GM21576 (cell line): ENCODE measurements around the gene TNFAIP6.
"Not testable (repeated sequence)": the region's sequence is repeated elsewhere in the genome, so short reads cannot be mapped to it uniquely, and the experiment has no call there.

ENCODE experiments used
- ATAC-seq: cut with Tn5 transposase; IDR thresholded peaks from one replicate; pipeline ENCODE4 v1.9.1; 2021; ENCODE audit warnings: mild to moderate bottlenecking, moderate library complexity; ENCODE audit not compliant: unreplicated experiment

The TNFAIP6 gene, protein sequence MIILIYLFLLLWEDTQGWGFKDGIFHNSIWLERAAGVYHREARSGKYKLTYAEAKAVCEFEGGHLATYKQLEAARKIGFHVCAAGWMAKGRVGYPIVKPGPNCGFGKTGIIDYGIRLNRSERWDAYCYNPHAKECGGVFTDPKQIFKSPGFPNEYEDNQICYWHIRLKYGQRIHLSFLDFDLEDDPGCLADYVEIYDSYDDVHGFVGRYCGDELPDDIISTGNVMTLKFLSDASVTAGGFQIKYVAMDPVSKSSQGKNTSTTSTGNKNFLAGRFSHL

DNA sequence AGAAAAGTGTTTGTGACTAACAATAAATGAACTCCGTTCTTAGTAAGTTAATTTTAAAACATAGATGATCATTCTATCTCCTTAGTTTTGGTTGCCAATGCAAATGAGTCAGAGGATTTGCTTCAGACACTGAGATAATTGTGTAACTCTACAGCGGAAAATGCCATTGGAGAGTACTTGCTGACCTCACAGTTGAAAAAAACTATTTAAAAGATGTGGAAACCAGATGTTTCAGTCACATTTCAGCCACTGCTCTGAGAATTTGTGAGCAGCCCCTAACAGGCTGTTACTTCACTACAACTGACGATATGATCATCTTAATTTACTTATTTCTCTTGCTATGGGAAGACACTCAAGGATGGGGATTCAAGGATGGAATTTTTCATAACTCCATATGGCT, at the start of gene TNFAIP6:
TNFAIP6 (plus strand) TSS at position 234 of the 400 bp plus-strand sequence; CDS start at position 309, 75 bp downstream.
- ATAC-seq = no peak

- ATAC-seq = not testable (repeated sequence)
Observed at GRCh38 chr2:151310313-151310712, 47.1 kb upstream of the TNFAIP6 start.

GRCh38 chr2:151312440-151312839, 45.0 kb upstream of the TNFAIP6 start:
- ATAC-seq = not testable (repeated sequence)

DNA sequence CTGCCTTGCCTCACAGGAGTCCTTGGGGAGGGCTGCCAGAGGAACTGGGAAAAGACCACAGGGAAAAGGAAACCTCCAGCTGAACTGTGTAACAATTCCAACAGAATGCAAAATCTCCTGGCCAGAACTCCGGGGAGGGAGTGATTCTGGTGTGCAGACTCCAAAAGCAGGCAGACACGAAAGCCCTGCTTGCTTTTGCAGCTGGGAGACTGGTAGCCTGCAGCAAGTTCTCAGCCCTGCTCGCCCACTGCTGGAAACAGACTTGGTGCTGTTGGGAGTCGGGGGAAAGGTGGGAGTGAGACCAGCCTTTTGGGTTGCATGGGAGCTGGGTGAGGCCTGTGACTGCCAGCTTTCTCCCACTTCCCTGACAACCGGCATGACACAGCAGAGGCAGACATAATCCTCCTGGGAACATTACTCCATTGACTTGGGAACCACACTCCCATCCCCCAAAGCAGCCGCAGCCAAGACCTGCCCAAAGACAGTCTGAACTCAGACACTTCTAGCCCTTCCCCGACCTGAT, 42.0 kb upstream of the TNFAIP6 start:
- no peak for ATAC-seq

DNA sequence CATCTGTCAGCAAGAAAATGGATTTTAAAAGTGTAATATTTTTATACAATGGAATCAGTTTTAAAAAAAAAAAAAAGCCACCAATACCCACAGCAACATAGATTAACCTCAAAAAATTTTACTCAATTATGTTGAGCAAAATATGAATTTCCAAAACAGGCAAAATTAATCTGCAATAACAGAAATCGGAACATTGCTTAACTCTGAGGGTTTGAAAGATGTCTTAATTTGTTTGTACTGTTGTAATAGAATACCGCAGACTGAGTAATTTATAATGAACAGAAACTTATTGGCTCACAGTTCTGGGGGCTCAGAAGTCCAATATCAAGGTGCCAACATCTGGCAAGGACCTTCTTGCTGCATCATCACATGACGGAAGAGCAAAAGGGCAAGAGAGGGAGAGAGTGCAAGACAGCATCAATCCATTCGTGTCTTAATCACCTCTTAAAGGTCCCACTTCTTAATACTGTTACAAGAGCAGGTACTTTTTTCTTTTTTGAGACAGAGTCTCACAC, 31.8 kb upstream of the TNFAIP6 start:
- no peak for ATAC-seq

- ATAC-seq = no peak
Observed at GRCh38 chr2:151326554-151326953, 30.8 kb upstream of the TNFAIP6 start.

- ATAC-seq = no peak
Observed at GRCh38 chr2:151329998-151330397, 27.4 kb upstream of the TNFAIP6 start.

GRCh38 chr2:151333083-151333482, 24.3 kb upstream of the TNFAIP6 start:
- ATAC-seq = no peak

GRCh38 chr2:151334082-151334815, 23.1 kb upstream of the TNFAIP6 start:
- no peak for ATAC-seq

DNA sequence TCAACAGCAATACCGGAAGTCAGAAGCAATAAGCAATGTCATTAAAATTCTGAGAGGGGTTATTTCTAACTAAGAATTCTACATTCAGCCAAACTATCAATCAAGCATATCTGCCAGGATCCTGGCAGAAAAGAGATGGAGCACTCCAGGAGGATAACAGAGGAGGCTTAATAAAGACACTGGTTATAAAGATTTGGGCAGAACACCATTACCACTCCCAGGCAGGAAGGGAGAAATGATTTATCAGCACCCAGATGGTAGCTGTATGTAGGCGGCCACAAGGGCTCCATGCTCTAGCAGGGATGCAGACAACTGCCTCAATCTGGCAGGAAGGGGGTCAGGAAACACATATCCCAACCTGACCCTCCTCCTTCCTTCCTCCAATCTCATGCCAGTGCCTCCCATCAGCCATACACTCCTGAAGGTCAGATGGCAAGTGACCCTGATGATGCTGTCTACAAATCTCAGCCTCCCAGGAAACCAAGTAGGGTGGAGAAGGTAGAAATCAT, 20.5 kb upstream of the TNFAIP6 start:
- no peak for ATAC-seq

DNA sequence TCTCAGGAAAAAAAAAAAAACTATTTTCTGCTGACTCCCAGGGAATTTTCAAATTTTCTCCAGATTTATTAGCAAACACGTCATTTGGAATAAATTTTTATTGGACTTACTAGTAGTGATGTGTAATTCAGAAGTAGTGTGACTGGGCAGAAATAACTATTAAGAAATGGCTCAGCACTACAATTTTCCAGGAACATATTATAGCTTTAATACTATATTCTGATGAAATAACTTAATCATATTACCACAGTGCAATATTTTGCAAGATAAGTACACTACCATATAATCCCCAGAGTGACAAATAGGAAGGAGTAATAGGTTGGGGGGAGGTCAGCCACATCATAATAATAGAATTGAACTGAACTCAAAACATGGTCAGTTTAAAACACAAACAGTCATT, 19.7 kb upstream of the TNFAIP6 start:
- no peak for ATAC-seq

DNA sequence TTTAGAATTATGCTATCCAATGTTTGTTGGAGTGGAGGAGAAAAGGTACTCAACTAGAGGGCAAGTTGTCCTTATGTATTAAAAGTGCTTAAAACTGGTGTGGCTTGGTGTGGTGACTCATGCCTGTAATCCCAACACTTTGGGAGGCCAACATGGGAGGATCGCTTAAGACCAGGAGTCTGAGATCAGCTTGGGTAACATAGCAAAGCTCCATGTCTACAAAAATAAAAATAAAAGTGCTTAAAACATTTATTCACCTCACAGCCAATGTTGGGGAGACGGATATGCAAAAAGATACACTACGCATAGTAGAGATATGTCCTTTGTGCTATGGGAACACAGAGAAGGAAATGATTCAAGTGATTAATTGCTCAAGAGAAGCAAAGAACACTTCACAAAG, 19.3 kb upstream of the TNFAIP6 start:
- ATAC-seq = no peak

DNA sequence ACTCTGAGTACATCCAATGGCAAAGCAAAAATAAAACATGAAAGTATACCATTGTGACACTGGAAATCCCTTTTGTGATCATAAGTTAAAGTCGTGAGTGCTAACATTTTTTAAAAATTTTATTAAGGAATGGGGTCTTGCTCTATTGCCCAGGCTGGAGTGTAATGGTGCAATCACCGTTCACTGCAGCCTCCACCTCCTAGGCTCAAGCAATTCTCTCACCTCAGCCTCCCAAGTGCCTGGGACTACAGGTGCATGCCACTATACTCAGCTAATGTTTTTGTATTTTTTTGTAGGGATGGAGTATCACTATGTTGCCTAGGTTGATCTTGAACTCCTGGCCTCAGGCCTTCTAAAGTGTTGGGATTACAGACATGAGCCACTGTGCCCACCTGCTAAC, 14.3 kb upstream of the TNFAIP6 start:
- ATAC-seq = no peak

- ATAC-seq = not testable (repeated sequence)
Observed at GRCh38 chr2:151344191-151344590, 13.2 kb upstream of the TNFAIP6 start.

GRCh38 chr2:151344906-151345305, 12.5 kb upstream of the TNFAIP6 start:
- ATAC-seq = no peak

DNA sequence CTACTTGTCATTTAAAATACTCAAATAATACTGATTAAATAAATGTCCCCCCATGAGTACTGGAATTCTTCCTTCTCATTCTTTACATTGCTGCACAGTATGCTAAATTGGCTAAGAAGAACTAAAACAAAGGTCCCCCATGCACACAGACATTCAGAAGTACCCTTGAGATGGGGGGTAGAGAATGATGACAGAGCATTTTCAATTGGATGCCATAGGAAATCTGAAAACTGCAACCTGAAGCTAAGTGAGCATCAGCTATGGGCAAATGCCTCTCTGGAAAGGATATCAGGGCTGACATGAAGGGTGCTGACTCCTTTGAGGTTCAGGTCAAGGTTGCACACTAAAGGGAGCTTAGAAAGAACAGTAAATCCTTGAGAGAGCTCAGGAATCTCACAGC, 10.1 kb upstream of the TNFAIP6 start:
- no peak for ATAC-seq

- no peak for ATAC-seq
Observed at GRCh38 chr2:151347906-151348305, 9.5 kb upstream of the TNFAIP6 start.

DNA sequence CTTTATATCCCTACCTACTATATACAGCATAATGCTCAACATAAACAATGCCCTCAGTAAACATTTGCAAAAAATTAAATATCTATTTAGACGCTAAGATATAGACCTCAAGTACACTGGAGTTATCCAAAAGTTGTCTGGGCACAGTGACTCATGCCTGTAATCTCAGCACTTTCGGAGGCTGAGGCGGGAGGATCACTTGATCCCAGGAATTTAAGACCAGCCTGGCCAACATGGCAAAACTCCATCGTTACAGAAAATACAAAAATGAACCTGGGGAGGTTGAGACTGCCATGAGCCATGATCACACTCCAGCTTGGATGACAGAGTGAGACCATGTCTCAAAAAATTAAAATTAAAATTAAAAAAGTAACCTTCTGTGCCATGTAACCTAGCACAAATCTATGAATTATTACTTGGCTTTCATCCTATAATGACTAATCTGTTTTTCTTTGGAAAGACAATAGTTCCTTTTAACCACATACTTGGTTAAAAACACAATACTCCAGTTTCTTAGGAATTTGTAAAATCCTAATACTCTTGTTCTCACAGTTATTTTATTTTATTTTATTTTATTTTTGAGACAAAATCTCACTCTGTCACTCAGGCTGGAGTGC, 6.7 kb upstream of the TNFAIP6 start:
- no peak for ATAC-seq

- ATAC-seq = no peak
Observed at GRCh38 chr2:151353995-151354394, 3.4 kb upstream of the TNFAIP6 start.

GRCh38 chr2:151354807-151355206, 2.6 kb upstream of the TNFAIP6 start:
- ATAC-seq = no peak
